Measurements from ENCODE around the gene PCNX3.

GRCh38 chr11:65584723-65585171 is 30.8 kb upstream of the PCNX3 start:
- TF ChIP-seq, protein P1, sequence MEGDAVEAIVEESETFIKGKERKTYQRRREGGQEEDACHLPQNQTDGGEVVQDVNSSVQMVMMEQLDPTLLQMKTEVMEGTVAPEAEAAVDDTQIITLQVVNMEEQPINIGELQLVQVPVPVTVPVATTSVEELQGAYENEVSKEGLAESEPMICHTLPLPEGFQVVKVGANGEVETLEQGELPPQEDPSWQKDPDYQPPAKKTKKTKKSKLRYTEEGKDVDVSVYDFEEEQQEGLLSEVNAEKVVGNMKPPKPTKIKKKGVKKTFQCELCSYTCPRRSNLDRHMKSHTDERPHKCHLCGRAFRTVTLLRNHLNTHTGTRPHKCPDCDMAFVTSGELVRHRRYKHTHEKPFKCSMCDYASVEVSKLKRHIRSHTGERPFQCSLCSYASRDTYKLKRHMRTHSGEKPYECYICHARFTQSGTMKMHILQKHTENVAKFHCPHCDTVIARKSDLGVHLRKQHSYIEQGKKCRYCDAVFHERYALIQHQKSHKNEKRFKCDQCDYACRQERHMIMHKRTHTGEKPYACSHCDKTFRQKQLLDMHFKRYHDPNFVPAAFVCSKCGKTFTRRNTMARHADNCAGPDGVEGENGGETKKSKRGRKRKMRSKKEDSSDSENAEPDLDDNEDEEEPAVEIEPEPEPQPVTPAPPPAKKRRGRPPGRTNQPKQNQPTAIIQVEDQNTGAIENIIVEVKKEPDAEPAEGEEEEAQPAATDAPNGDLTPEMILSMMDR (IDR thresholded peaks at IDR 0.05; ENCODE audit: insufficient read depth, low read depth, low read length): no peak
- TF ChIP-seq EZH2 (IDR thresholded peaks at IDR 0.05; ENCODE audit: insufficient read depth, low read length): no peak
